Transverse colon (tissue), 4 donors: ENCODE results near the gene CD48. TPM values are rescaled to one million over a fixed set of nuclear protein-coding genes. Genes with fewer than 3 reads are reported as not detected.

ENCODE experiments used
- DNase-seq: peaks from one replicate; pipeline ENCODE4 v3.0.0-alpha.2; 2019
- H3K27ac ChIP-seq, 4 donors: fragments of 200-600 bp; sonication (generic); 2 replicates each; pipeline ENCODE4 v1.5.1; 2016 to 2018; ENCODE audit warnings: inconsistent platforms in 4 of 4
- H3K27me3 ChIP-seq: fragments of 200-600 bp; sonication (generic); 2 replicates; pipeline ENCODE4 v1.5.1; 2017; ENCODE audit warnings: inconsistent platforms
- H3K36me3 ChIP-seq, 4 donors: fragments of 200-600 bp; sonication (generic); 2 replicates each; pipeline ENCODE4 v1.5.1; 2017 to 2019; ENCODE audit warnings: inconsistent platforms in 4 of 4
- H3K4me1 ChIP-seq, 4 donors: fragments of 200-600 bp; sonication (generic); 2 replicates each; pipeline ENCODE4 v1.5.1; 2017 to 2020; ENCODE audit warnings: inconsistent platforms in 4 of 4
- H3K4me3 ChIP-seq, 4 donors: fragments of 200-600 bp; sonication (generic); 1 replicate in 1 of 4; 2 replicates in 3 of 4; pipeline versions ENCODE4 v1.5.1 to v1.6.1; 2017 to 2019; ENCODE audit warnings: inconsistent platforms in 4 of 4
- H3K9me3 ChIP-seq, 2 donors: fragments of 200-600 bp; sonication (generic); 2 replicates each; pipeline ENCODE4 v1.5.1; 2017 to 2019; ENCODE audit warnings: inconsistent platforms in 2 of 2
- EP300 ChIP-seq: sonication (generic); formaldehyde crosslinking; IDR thresholded peaks from one replicate; pipeline ENCODE4 v1.6.1; 2017; ENCODE audit warnings: antibody characterized with exemption, low read depth
- POLR2A ChIP-seq: fragments of 450-650 bp; IDR thresholded peaks from one replicate; pipeline ENCODE4 v1.6.1; 2016; ENCODE audit warnings: antibody characterized with exemption, mild to moderate bottlenecking, moderate library complexity
- POLR2AphosphoS5 ChIP-seq, 3 donors: sonication (generic); formaldehyde crosslinking; IDR thresholded peaks; one replicate each; pipeline ENCODE4 v1.6.1; 2016; ENCODE audit warnings: antibody characterized with exemption in 3 of 3
- WGBS, 2 donors: methylation state at CpG; one replicate each; pipeline ENCODE4 v1.1.5; 2018; ENCODE audit warnings: low coverage in 1 of 2; 5-methylcytosine and 5-hydroxymethylcytosine counted together
- in situ Hi-C, 4 donors: fragments of 200-750 bp; cut with MboI; loops; one replicate each; pipeline versions ENCODE4 v1.15.0 to v1.15.1; 2017; ENCODE audit warnings: low sequenced_read_pairs in 3 of 4, low pct_ligation_motif_present in 1 of 4, low pct_unique_long_range_greater_than_20kb in 1 of 4
- intact Hi-C: fragments of 100-400 bp; cut with DNase I; formaldehyde crosslinking; loops from one replicate; pipeline ENCODE4 v1.15.1; 2023; ENCODE audit warnings: low total_unique reads
- total RNA-seq, 4 donors: library from RNA; depleted of rRNA; stranded (reverse); fragments of >200 nt; gene quantifications; one replicate each; pipeline ENCODE4 v1.1.0, GENCODE V29; 2016
- TF ChIP-seq, protein P1 (sequence below), 5 experiments: fragments of 200-600 bp in 3 of 5; fragments of 450-650 bp in 2 of 5; sonication (generic) in 3 of 5; IDR thresholded peaks; 1 replicate in 2 of 5; 2 replicates in 3 of 5; pipeline ENCODE4 v1.5.1; 2016 to 2017; ENCODE audit warnings: antibody characterized with exemption in 5 of 5, inconsistent platforms in 3 of 5, mild to moderate bottlenecking in 2 of 5, moderate library complexity in 1 of 5

The CD48 gene
- total RNA-seq, 4 donors from 2014 or later: 7.5 to 31.3 (median 17.6) TPM; not detected in 1

DNA sequence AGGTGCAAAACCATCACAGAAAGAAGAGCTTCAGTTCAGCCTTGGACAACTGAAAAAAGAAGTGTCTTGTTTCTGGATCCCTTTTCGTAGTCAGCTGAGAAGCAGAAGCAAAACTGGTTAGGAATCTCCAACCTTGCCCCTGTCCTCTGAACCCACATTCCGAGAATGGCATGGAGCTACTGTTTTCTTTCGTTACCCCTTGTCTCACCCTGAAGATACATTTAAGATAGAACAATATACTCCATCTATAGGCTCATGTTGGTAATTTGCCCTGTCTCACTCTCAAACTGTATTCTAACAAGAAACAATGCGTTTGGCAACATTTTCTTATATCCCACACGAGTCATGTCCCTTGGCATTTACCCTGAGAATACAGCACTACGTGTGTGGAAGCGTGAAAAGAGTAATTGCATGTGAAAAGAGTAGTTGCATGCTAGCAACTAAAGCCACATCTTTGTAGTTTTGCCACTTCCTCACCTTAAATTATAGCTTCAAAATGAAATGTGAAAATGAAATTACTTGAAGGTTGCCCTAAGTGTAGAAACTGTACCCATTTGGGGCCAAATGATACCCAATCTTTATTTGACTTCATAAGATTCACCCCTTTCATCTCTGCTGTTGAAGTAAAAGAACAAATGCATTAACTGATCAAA is 32.7 kb upstream of the CD48 start:
- peak overlapping the region in 3 of 4 donors; percentile 0 to 46 (median 20) for H3K27ac ChIP-seq
- in situ Hi-C loops: loop anchor here in 2 of 4 donors (25.0 kb wide), 1 partner anchor 218 kb away; the partner anchor contains the start of gene ITLN2 (in 2 of the 2)

DNA sequence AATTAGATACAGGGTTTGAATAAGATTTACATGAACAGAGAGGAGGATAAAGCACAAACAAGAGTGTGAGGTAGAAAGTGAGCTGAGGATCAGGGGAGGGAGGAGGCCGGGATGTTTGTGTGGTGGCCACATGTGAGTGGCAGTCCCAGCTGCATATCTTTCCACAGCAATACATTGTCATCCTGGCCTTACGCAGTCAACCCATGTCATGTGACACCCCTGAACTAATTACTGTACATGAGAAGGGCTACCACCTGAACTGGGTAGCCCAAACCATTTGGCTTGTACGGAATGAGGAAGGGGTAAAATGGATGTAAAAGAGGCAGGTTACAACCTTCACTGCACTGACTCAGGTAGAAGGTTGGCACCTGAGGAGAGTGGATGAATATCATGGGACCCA is 31.6 kb upstream of the CD48 start:
- H3K4me1 ChIP-seq: no peaks in the 10 kb centered on the region
- in situ Hi-C loops: loop anchor here in 2 of 4 donors (25.0 kb wide), 1 partner anchor 219 kb away; the partner anchor contains the start of gene ITLN2 (in 2 of the 2)
- WGBS, 2 donors: 57 to 82% methylated on average over 1 to 3 of the region's 3 CpGs

More for the DNA sequence above, 32.7 kb upstream of the CD48 start:
- no peak for DNase-seq
- Histone ChIP-seq H3K4me1 (no peaks in the 10 kb centered on the region), H3K9me3 (no peaks in the 10 kb centered on the region), H3K27me3 (no peaks in the 10 kb centered on the region), H3K4me3 (no peak overlapping the region), H3K36me3 (no peaks in the 10 kb centered on the region)
- 54 to 71% methylated on average over 2 to 7 of the region's 7 CpGs for WGBS, 2 donors
- TF ChIP-seq POLR2A (no peak), POLR2AphosphoS5 (IDR thresholded peaks at IDR 0.05) (no peak), EP300 (no peak)
- TF ChIP-seq, protein P1, sequence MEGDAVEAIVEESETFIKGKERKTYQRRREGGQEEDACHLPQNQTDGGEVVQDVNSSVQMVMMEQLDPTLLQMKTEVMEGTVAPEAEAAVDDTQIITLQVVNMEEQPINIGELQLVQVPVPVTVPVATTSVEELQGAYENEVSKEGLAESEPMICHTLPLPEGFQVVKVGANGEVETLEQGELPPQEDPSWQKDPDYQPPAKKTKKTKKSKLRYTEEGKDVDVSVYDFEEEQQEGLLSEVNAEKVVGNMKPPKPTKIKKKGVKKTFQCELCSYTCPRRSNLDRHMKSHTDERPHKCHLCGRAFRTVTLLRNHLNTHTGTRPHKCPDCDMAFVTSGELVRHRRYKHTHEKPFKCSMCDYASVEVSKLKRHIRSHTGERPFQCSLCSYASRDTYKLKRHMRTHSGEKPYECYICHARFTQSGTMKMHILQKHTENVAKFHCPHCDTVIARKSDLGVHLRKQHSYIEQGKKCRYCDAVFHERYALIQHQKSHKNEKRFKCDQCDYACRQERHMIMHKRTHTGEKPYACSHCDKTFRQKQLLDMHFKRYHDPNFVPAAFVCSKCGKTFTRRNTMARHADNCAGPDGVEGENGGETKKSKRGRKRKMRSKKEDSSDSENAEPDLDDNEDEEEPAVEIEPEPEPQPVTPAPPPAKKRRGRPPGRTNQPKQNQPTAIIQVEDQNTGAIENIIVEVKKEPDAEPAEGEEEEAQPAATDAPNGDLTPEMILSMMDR (IDR thresholded peaks at IDR 0.05): no peak
- intact Hi-C loops: no loop called here

DNA sequence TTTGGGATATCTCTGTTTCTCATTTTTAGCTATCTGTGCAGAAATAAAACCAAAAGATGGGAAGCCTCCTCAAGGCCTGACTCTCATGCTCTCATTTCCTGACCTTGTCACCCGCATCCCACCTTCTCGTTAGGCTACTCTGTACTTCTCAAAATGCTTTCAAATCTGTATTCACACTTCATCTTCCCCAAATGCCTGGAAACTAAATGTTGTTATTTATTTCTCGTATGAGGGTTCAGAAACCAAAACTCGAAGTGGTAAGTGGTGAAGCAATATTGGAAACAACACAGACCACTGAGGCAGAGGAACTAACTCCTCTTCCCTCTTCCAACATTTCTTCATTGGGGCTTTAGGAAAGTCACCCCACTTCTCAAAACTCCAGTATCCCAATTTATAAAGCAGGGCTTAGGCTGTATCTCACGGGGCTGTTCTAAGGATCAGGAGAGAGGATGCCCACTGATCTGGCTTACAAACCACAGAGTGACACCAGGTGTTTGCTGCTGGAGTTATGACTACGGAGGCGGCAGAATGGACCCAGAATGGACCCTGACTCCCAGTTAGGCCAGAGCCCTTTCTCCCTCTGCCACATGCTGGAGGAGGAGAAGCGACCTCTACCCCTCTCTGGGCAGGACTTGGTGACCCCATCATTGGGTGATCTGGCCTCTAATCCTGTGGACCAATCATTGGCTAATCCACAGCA is 31.0 kb upstream of the CD48 start:
- no peaks in the 10 kb centered on the region for H3K36me3 ChIP-seq
- in situ Hi-C loops: loop anchor here in 2 of 4 donors (25.0 kb wide), 1 partner anchor 220 kb away; the partner anchor contains the start of gene ITLN2 (in 2 of the 2)
- TF ChIP-seq, protein P1 (IDR thresholded peaks at IDR 0.05): no peak
- TF ChIP-seq POLR2AphosphoS5 (IDR thresholded peaks at IDR 0.05): no peak
- TF ChIP-seq EP300: no peak
- TF ChIP-seq POLR2A: no peak
- H3K4me3 ChIP-seq: no peak overlapping the region
- H3K27me3 ChIP-seq: no peaks in the 10 kb centered on the region
- peak overlapping the region; percentile 26 to 53 (median 38) for H3K27ac ChIP-seq
- no peak for DNase-seq
- no peaks in the 10 kb centered on the region for H3K4me1 ChIP-seq
- intact Hi-C loops: no loop called here
- WGBS, 2 donors: 60 to 72% methylated on average over 2 to 8 of the region's 8 CpGs
- H3K9me3 ChIP-seq: no peaks in the 10 kb centered on the region

More for the DNA sequence above, 31.6 kb upstream of the CD48 start:
- TF ChIP-seq, protein P1 (IDR thresholded peaks at IDR 0.05): no peak
- no peak for TF ChIP-seq POLR2A
- TF ChIP-seq EP300: no peak
- no peak for TF ChIP-seq POLR2AphosphoS5 (IDR thresholded peaks at IDR 0.05)
- Histone ChIP-seq H3K4me3 (no peak overlapping the region), H3K27me3 (no peaks in the 10 kb centered on the region), H3K27ac (peak overlapping the region in 3 of 4 donors; percentile 0 to 46 (median 24)), H3K9me3 (no peaks in the 10 kb centered on the region), H3K36me3 (no peaks in the 10 kb centered on the region)
- no peak for DNase-seq
- intact Hi-C loops: no loop called here
